Medulla oblongata (tissue), 1 donor: Measurements from ENCODE around the gene ANGPTL8.

ENCODE experiments used
- DNase-seq: peaks from one replicate; pipeline ENCODE4 v3.0.0-alpha.2; 2015; ENCODE audit errors: extremely low spot score

ANGPTL8 gene

GRCh38 chr19:11291415-11291814 lies 52.0 kb downstream of the ANGPTL8 start:
- no peak for DNase-seq
